ENCODE results near the gene MRPL49.

Gene MRPL49

GRCh38 chr11:65121865-65122696 lies at the start of gene MRPL49, which contains the start of gene FAU:
Gene MRPL49 (plus strand): TSS chr11:65122321. CDS start chr11:65122347, 26 bp downstream.
Gene FAU (minus strand): TSS chr11:65122134. CDS start chr11:65121813, 321 bp downstream.
- peak; percentile 98 for DNase-seq (ENCODE audit: low read depth)

DNA sequence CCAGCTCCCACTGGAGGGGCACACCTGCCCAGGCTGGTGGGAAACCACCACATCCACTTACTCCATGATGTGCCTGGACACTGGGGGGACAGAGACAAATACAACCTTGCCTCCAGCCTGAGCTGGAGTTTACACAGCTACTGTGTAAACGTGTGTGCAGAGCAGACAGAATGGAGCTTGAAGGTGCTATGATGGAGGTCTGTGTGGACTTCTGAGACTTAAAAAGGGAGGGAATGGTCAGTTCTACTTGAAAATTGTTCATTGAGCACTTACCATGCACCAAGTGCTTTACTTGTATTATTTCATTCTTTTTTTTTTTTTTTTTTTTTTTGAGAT lies 49.5 kb upstream of the MRPL49 start:
- no peak for DNase-seq (ENCODE audit: low read depth)

GRCh38 chr11:65077451-65077850 lies 44.7 kb upstream of the MRPL49 start:
- no peak for DNase-seq (ENCODE audit: low read depth)

DNA sequence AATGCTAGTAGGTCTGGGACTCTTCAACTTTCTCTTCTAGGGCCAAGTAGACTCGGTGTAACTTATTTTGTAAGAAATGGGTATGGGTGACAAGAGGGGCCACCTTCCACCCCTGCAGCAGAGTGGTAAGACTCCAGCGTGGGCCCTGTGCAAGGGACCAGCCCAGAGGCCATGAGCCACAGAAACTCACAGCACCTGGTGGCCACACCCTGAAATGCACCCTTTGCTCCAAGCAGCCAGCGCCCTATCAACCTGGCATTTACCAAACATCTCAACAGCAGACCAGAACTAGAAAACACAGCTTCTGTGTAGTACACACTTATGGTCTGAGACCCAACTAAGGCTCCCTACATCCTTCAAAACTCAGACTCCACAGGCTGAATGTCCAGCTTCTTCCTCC lies 44.0 kb upstream of the MRPL49 start:
- peak; percentile 57 for DNase-seq (ENCODE audit: low read depth)

DNA sequence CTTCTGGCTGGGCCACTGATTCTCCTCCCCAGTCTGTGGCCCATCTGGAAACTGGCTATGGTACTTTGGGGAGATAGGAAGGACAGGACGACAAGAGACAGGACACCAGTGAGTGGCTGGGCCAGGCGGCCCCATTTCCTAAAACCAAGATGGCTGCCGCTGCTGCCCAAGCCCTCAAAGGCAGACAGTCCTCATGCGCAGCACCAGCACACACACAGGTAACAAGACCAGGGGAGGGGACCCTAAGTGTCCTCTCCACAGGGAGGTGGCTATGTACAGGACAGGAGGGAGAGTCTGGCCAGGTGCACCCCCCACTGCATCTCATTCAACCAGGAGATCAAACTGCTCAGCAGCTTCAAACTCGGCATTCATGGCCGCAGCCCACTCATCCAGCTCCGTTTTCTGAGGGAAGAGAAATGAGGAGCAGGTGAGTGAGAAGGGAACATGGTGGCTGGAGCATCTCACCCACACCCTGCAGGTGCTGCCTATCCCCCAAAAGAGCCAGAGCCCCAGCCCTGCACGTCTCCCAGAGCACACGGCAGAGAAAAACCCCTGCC lies 43.3 kb upstream of the MRPL49 start:
- DNase-seq (ENCODE audit: low read depth) = no peak

GRCh38 chr11:65083134-65083833 lies 38.8 kb upstream of the MRPL49 start:
- no peak for DNase-seq (ENCODE audit: low read depth)

DNA sequence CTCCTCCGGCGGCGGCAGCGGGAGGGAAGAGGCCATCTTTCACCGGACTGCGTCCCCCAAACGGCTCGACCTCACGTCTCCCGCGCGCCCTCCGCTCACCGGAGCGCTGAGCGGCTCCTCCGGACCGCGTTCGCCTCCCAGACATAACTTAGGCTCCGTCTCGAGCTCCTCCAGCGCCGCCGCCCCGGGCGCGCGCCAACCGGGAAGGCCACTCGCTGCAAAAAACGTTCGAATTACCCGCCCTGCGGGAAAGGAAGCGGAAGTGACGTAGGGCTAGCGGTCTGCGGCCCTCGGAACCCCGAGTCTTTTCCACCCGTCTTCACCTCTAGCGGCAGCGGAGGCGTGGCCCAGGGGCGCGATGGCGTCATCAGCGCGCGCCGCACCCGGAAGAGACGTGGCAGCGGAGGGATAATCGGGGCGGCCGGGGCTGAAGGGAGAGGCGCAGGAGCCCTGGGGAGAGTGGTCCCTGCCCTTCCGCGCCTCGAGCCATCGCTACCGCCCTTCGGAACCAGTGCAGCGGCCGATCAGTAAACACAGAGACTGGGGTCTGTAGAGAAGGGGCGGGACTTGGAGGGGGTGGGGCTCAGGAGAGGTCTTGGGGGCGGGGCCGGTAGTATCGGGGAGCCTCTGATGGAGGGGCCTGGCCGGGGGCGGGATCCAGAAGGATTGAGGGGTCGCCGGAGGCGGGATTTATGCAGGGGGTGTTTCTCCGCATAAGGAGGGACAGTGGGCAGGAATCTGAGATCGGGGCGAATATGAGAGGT lies 38.1 kb upstream of the MRPL49 start, which contains the start of the genes CDCA5 and ZFPL1:
TSS of gene CDCA5 (minus strand) at position 207 of the 764 bp plus-strand sequence. CDS start at position 145, 62 bp downstream.
TSS of gene ZFPL1 (plus strand) at position 389 of the 764 bp plus-strand sequence. CDS start 477 bp downstream, outside the sequence.
- DNase-seq (ENCODE audit: low read depth) = peak; percentile 96

- no peak for DNase-seq (ENCODE audit: low read depth)
Observed at GRCh38 chr11:65084598-65085375, 37.3 kb upstream of the MRPL49 start.

DNA sequence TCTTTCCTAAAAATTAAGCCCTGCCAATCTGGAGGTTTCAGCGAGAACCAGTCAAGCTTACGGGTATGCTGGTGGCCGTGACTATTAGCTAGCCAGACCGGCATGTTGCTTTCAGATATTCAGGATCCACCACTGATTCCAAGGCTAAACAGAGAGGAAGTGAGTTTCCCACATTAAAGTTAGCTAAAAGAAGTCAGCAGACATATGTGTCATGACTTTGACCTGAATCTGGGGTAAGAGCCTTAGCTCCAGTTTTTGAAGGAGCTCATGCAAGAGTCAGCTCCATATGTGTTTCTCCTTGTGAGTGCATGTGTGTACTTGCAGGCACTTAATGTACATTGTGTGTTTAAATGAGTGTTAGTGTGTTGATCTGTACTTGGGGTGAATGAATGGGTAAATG lies 36.7 kb upstream of the MRPL49 start:
- no peak for DNase-seq (ENCODE audit: low read depth)

- DNase-seq (ENCODE audit: low read depth) = no peak
Observed at GRCh38 chr11:65086809-65087208, 35.3 kb upstream of the MRPL49 start.

- DNase-seq (ENCODE audit: low read depth) = no peak
Observed at GRCh38 chr11:65087216-65087615, 34.9 kb upstream of the MRPL49 start.

DNA sequence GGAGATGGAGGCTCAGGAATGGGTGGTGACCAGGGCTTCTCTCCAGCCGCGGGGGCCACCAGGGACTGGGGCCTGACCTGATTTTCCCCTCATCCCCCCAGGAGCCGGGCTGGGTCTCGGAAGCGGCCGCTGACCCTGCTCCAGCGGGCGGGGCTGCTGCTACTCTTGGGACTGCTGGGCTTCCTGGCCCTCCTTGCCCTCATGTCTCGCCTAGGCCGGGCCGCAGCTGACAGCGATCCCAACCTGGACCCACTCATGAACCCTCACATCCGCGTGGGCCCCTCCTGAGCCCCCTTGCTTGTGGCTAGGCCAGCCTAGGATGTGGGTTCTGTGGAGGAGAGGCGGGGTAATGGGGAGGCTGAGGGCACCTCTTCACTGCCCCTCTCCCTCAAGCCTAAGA lies 34.3 kb upstream of the MRPL49 start:
- DNase-seq (ENCODE audit: low read depth) = no peak

- DNase-seq (ENCODE audit: low read depth) = no peak
Observed at GRCh38 chr11:65089621-65090020, 32.5 kb upstream of the MRPL49 start.

DNA sequence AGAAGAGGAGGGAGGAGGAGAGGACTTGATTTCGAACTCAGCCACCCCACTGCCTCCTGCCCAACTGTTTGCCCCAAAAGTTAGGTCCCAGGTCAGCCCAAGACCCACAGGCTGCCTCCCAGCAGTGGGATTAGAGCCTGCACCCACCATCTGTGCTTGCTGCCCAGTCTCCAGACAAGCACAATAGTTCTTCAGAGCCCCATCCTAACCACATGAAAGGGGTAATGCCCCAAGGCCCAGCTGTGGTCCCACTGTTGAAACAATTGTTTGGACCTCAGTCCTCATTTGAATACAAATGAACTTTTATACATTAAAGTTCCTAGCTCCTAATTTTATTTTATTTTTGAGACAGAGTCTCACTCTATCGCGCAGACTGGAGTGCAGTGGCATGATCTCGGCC lies 31.5 kb upstream of the MRPL49 start:
- no peak for DNase-seq (ENCODE audit: low read depth)

DNA sequence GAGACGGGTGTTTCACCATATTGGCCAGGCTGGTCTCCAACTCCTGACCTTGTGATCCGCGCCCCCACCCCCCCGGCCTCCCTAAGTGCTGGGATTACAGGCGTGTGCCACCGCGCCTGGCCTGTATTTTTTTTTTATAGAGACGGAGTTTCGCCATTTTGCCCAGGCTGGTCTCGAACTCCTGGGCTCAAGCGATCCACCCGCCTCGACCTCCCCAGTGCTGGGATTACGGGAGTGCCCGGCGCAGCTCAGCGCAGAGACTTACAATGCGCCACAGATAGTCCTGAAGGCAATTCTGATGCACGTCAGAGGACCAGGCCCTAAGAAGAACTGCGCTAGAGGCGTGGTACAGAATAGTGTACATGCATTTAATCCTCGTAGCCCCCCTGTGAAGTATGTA lies 26.7 kb upstream of the MRPL49 start:
- DNase-seq (ENCODE audit: low read depth) = no peak

GRCh38 chr11:65095974-65096806 lies 25.9 kb upstream of the MRPL49 start, which contains the start of gene VPS51:
Gene VPS51 (plus strand): TSS chr11:65096214. CDS start chr11:65096251, 37 bp downstream.
- peak; percentile 73 for DNase-seq (ENCODE audit: low read depth)

DNA sequence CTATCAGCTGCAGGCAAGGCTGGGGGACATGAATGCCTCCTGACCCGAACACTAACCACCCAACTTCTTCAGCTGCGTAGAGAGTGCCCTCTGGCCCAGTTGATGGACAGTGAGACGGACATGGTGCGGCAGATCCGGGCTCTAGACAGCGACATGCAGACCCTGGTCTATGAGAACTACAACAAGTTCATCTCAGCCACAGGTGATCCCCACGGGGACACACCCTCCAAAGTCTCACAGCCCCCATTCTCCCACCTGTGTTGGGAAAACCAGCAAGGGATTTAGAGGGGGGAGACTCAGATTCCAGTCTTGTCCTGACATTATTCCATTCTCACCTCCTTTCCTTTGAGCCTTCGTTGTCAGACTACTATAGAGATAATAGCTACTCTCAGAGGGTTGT lies 25.2 kb upstream of the MRPL49 start:
- DNase-seq (ENCODE audit: low read depth) = no peak

DNA sequence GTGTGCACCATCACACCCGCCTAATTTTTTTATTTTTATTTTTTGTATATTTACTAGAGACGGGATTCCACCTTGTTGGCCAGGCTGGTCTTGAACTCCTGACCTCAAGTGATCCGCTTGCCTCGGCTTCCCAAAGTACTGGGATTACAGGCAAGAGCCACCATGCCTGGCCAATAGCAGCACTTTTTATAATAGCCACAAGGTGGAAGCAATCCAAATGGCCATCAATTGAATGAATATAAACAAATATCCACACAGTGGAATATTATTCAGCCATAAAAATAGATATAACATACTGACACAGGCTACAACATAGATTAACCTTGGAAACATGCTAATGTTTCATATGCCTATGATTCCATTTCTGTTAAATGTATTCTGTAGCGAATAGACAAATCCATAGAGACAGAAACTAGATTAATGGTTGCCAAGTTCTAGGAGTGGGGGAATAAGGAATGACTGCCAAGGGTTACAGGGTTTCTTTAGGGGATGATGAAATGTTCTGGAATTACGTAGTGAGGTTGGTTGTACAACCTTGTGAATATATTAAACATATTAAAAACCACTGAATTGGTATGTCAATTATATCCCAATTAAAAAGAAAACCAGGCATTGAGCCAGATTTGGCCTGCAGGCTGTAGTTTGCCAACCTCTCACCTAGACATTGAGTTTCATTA lies 21.3 kb upstream of the MRPL49 start:
- no peak for DNase-seq (ENCODE audit: low read depth)

All from stimulated activated CD8-positive, alpha-beta memory T cell treated with anti-CD3 and anti-CD28 coated beads, Interleukin-12 subunit alpha, Interleukin-12 subunit beta, amount 100 ng/mL, for 1 hour (primary cell).